Trophoblast cell (in vitro differentiated cells and primary cell): ENCODE data around the gene TEX261.

Experiments used
- DNase-seq, 2 donors: peaks; one replicate each; pipeline ENCODE4 v3.0.0-alpha.2; 2016
- H2AFZ ChIP-seq: 2 replicates; pipeline ENCODE4 v1.6.1; 2013; ENCODE audit warnings: low read length, moderate library complexity, mild to moderate bottlenecking; ENCODE audit not compliant: insufficient read depth, poor library complexity
- H2AK5ac ChIP-seq: 2 replicates; pipeline ENCODE4 v1.6.1; 2013; ENCODE audit warnings: mild to moderate bottlenecking, low read length
- H2BK120ac ChIP-seq: 2 replicates; pipeline ENCODE4 v1.6.1; 2013; ENCODE audit warnings: low read length, mild to moderate bottlenecking, moderate library complexity; ENCODE audit not compliant: insufficient read depth, poor library complexity
- H2BK12ac ChIP-seq: 2 replicates; pipeline ENCODE4 v1.6.1; 2013; ENCODE audit warnings: mild to moderate bottlenecking, low read length, moderate library complexity
- H2BK5ac ChIP-seq: 2 replicates; pipeline ENCODE4 v1.6.1; 2013; ENCODE audit warnings: low read length, low read depth, moderate library complexity, mild to moderate bottlenecking; ENCODE audit not compliant: poor library complexity
- H3K14ac ChIP-seq: 2 replicates; pipeline ENCODE4 v1.6.1; 2013; ENCODE audit warnings: mild to moderate bottlenecking, low read length
- H3K18ac ChIP-seq: 2 replicates; pipeline ENCODE4 v1.6.1; 2013; ENCODE audit warnings: mild to moderate bottlenecking, low read length
- H3K23ac ChIP-seq: 2 replicates; pipeline ENCODE4 v1.6.1; 2013; ENCODE audit warnings: low read length
- H3K27ac ChIP-seq: 2 replicates; pipeline ENCODE4 v1.5.1; 2013; ENCODE audit warnings: low read depth, mild to moderate bottlenecking, inconsistent platforms, low read length, moderate library complexity
- H3K27me3 ChIP-seq: 2 replicates; pipeline ENCODE4 v1.6.1; 2013; ENCODE audit warnings: inconsistent platforms, mild to moderate bottlenecking, low read length, moderate library complexity; ENCODE audit not compliant: insufficient read depth
- H3K36me3 ChIP-seq, 2 experiments: 1 replicate in 1 of 2; 2 replicates in 1 of 2; pipeline ENCODE4 v1.6.1; 2013; ENCODE audit warnings: low read length in 2 of 2, mild to moderate bottlenecking in 2 of 2, moderate library complexity in 1 of 2; ENCODE audit not compliant: insufficient read depth in 2 of 2, control insufficient read depth in 1 of 2
- H3K4ac ChIP-seq: 2 replicates; pipeline ENCODE4 v1.6.1; 2013; ENCODE audit warnings: low read depth, mild to moderate bottlenecking, low read length, moderate library complexity
- H3K4me1 ChIP-seq, 2 experiments: 1 replicate in 1 of 2; 2 replicates in 1 of 2; pipeline ENCODE4 v1.6.1; 2013; ENCODE audit warnings: low read length in 2 of 2, mild to moderate bottlenecking in 2 of 2, moderate library complexity in 1 of 2; ENCODE audit not compliant: insufficient read depth in 2 of 2, control insufficient read depth in 1 of 2
- H3K4me2 ChIP-seq: 2 replicates; pipeline ENCODE4 v1.6.1; 2013; ENCODE audit warnings: inconsistent platforms, mild to moderate bottlenecking, low read length, moderate library complexity
- H3K4me3 ChIP-seq: 2 replicates; pipeline ENCODE4 v1.5.1; 2013; ENCODE audit warnings: mild to moderate bottlenecking, low read depth, low read length, inconsistent platforms
- H3K79me1 ChIP-seq: one replicate; pipeline ENCODE4 v1.6.1; 2013; ENCODE audit warnings: low read length
- H3K79me2 ChIP-seq: 2 replicates; pipeline ENCODE4 v1.6.1; 2013; ENCODE audit warnings: low read length, mild to moderate bottlenecking; ENCODE audit not compliant: control insufficient read depth, insufficient read depth, poor library complexity
- H3K9ac ChIP-seq: 2 replicates; pipeline ENCODE4 v1.6.1; 2013; ENCODE audit warnings: mild to moderate bottlenecking, low read length
- H3K9me3 ChIP-seq: 2 replicates; pipeline ENCODE4 v1.6.1; 2013; ENCODE audit warnings: low read depth, mild to moderate bottlenecking, control low read depth, inconsistent platforms, low read length; ENCODE audit not compliant: insufficient read depth
- H4K12ac ChIP-seq: 2 replicates; pipeline ENCODE4 v1.6.1; 2013; ENCODE audit warnings: low read depth, mild to moderate bottlenecking, low read length, moderate library complexity
- H4K8ac ChIP-seq: 2 replicates; pipeline ENCODE4 v1.6.1; 2013; ENCODE audit warnings: low read depth, mild to moderate bottlenecking, low read length, moderate library complexity
- H4K91ac ChIP-seq: one replicate; pipeline ENCODE4 v1.6.1; 2013; ENCODE audit warnings: low read depth, mild to moderate bottlenecking, low read length, moderate library complexity
- WGBS: extraction: QIAGEN DNeasy Blood & Tissue Kit; methylation state at CpG from one replicate; pipeline ENCODE4 v1.1.7; 2013; ENCODE audit warnings: missing lambda C conversion rate; ENCODE audit not compliant: insufficient read length, insufficient coverage; ENCODE audit errors: extremely low coverage; 5-methylcytosine and 5-hydroxymethylcytosine counted together

The TEX261 gene

GRCh38 chr2:70985956-70986355 is 8.7 kb downstream of the TEX261 start:
- H3K4ac ChIP-seq = no peak overlapping the region
- WGBS = no CpG with 5 or more reads among the region's 1 CpG
- DNase-seq = no peak

GRCh38 chr2:70985283-70985688 is 9.4 kb downstream of the TEX261 start:
- Histone ChIP-seq H3K18ac (no peak overlapping the region), H3K4me2 (no peak overlapping the region), H3K4me3 (no peak overlapping the region), H3K23ac (no peak overlapping the region), H2BK12ac (no peak overlapping the region), H3K27ac (no peak overlapping the region), H2AK5ac (no peak overlapping the region), H4K12ac (no peak overlapping the region), H3K14ac (no peak overlapping the region), H3K9ac (no peak overlapping the region), H3K4ac (no peak overlapping the region), H3K9me3 (no peaks in the 10 kb centered on the region), H2AFZ (no peak overlapping the region), H2BK5ac (no peak overlapping the region), H3K79me1 (no peaks in the 10 kb centered on the region), H3K27me3 (no peaks in the 10 kb centered on the region), H4K91ac (no peak overlapping the region), H3K36me3 (peaks cover 24 to 40% of the 10 kb centered on the region in 2 experiments), H4K8ac (no peak overlapping the region), H2BK120ac (no peak overlapping the region), H3K4me1 (no peaks in the 10 kb centered on the region), H3K79me2 (no peaks in the 10 kb centered on the region)
- no CpG with 5 or more reads among the region's 5 CpGs for WGBS
- no peak for DNase-seq

More at GRCh38 chr2:70985956-70986355, 8.7 kb downstream of the TEX261 start:
- Histone ChIP-seq H3K14ac (no peak overlapping the region), H3K4me3 (no peak overlapping the region), H3K27me3 (no peaks in the 10 kb centered on the region), H2AFZ (no peak overlapping the region), H3K4me2 (no peak overlapping the region), H4K91ac (no peak overlapping the region), H2BK12ac (no peak overlapping the region), H2BK5ac (no peak overlapping the region), H3K4me1 (no peaks in the 10 kb centered on the region), H4K12ac (no peak overlapping the region), H3K79me2 (no peaks in the 10 kb centered on the region), H3K23ac (no peak overlapping the region), H4K8ac (no peak overlapping the region), H3K79me1 (no peaks in the 10 kb centered on the region), H2BK120ac (no peak overlapping the region), H3K9me3 (no peaks in the 10 kb centered on the region), H3K27ac (no peak overlapping the region), H2AK5ac (no peak overlapping the region), H3K9ac (no peak overlapping the region), H3K36me3 (peaks cover 25 to 43% of the 10 kb centered on the region in 2 experiments), H3K18ac (no peak overlapping the region)

- WGBS = no CpG with 5 or more reads among the region's 32 CpGs
- Histone ChIP-seq H3K27me3 (no peaks in the 10 kb centered on the region), H4K8ac (no peak overlapping the region), H3K79me1 (no peaks in the 10 kb centered on the region), H3K9me3 (peaks cover under 1% of the 10 kb centered on the region), H4K12ac (no peak overlapping the region), H3K14ac (no peak overlapping the region), H3K4ac (no peak overlapping the region), H4K91ac (no peak overlapping the region), H2AK5ac (no peak overlapping the region), H3K4me1 (no peaks in the 10 kb centered on the region), H3K79me2 (no peaks in the 10 kb centered on the region), H3K27ac (no peak overlapping the region), H3K4me2 (no peak overlapping the region), H3K4me3 (no peak overlapping the region), H3K9ac (no peak overlapping the region), H3K36me3 (peaks cover 23 to 34% of the 10 kb centered on the region in 2 experiments), H3K23ac (no peak overlapping the region), H2BK120ac (no peak overlapping the region), H2AFZ (no peak overlapping the region), H2BK12ac (no peak overlapping the region), H2BK5ac (no peak overlapping the region), H3K18ac (no peak overlapping the region)
- DNase-seq = peak; percentile 69 to 78
These were observed 9.9 kb downstream of the TEX261 start for GRCh38 chr2:70984576-70985282.

GRCh38 chr2:70984228-70984575 is 10.5 kb downstream of the TEX261 start:
- H4K12ac ChIP-seq = no peak overlapping the region
- H2AFZ ChIP-seq = no peak overlapping the region
- no peak overlapping the region for H2BK12ac ChIP-seq
- no peak overlapping the region for H2BK5ac ChIP-seq
- no peak overlapping the region for H3K4me3 ChIP-seq
- H3K4me2 ChIP-seq = no peak overlapping the region
- no CpG with 5 or more reads among the region's 3 CpGs for WGBS
- no peak overlapping the region for H3K23ac ChIP-seq
- H3K9me3 ChIP-seq = peaks cover 3% of the 10 kb centered on the region
- no peak overlapping the region for H4K91ac ChIP-seq
- H3K14ac ChIP-seq = no peak overlapping the region
- no peak overlapping the region for H3K27ac ChIP-seq
- no peak overlapping the region for H3K9ac ChIP-seq
- no peak overlapping the region for H3K18ac ChIP-seq
- no peak overlapping the region for H2AK5ac ChIP-seq
- H3K27me3 ChIP-seq = no peaks in the 10 kb centered on the region
- H4K8ac ChIP-seq = no peak overlapping the region
- no peaks in the 10 kb centered on the region for H3K79me2 ChIP-seq
- H3K36me3 ChIP-seq = peaks cover 20 to 32% of the 10 kb centered on the region in 2 experiments
- H3K79me1 ChIP-seq = peaks cover 1% of the 10 kb centered on the region
- no peak overlapping the region for H3K4ac ChIP-seq
- H3K4me1 ChIP-seq = no peaks in the 10 kb centered on the region
- H2BK120ac ChIP-seq = no peak overlapping the region
- DNase-seq = no peak
